Suprapubic skin (tissue), 4 donors: ENCODE results near the gene STXBP4.

Source experiments
- EP300 ChIP-seq: sonication (generic); formaldehyde crosslinking; IDR thresholded peaks from one replicate; pipeline ENCODE4 v1.6.1; 2017; ENCODE audit warnings: antibody characterized with exemption
- POLR2A ChIP-seq, 2 donors: fragments of 450-650 bp; IDR thresholded peaks; one replicate each; pipeline ENCODE4 v1.6.1; 2017; ENCODE audit warnings: antibody characterized with exemption in 2 of 2, mild to moderate bottlenecking in 2 of 2, moderate library complexity in 2 of 2
- POLR2AphosphoS5 ChIP-seq, 3 donors: sonication (generic); formaldehyde crosslinking; IDR thresholded peaks; one replicate each; pipeline ENCODE4 v1.6.1; 2017; ENCODE audit warnings: antibody characterized with exemption in 3 of 3
- TF ChIP-seq, protein P1 (sequence below), 2 donors: fragments of 200-600 bp in 1 of 2; fragments of 450-650 bp in 1 of 2; sonication (generic) in 1 of 2; IDR thresholded peaks; one replicate each; pipeline ENCODE4 v1.5.1; 2016 to 2019; ENCODE audit warnings: antibody characterized with exemption in 2 of 2, mild to moderate bottlenecking in 1 of 2, moderate library complexity in 1 of 2

DNA sequence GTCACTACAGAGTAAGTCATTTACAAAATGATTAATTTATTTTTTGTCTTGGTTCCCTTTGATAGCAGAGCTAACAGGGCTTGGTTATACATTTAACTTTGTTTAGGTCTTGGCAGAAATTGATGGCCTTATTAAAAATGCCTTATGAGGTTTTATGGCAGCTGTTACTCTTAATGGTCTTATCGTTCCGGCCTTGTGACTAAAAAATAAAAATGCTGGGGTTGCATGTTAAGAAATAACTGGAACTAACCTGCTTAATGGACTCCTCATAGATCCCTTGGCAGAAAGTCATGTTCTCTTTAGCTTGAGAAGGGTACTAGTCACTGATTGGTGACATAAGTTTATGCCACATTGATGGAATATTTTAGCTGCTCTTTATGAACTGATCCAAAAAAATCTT, 18.4 kb upstream of the STXBP4 start:
- TF ChIP-seq, protein P1, sequence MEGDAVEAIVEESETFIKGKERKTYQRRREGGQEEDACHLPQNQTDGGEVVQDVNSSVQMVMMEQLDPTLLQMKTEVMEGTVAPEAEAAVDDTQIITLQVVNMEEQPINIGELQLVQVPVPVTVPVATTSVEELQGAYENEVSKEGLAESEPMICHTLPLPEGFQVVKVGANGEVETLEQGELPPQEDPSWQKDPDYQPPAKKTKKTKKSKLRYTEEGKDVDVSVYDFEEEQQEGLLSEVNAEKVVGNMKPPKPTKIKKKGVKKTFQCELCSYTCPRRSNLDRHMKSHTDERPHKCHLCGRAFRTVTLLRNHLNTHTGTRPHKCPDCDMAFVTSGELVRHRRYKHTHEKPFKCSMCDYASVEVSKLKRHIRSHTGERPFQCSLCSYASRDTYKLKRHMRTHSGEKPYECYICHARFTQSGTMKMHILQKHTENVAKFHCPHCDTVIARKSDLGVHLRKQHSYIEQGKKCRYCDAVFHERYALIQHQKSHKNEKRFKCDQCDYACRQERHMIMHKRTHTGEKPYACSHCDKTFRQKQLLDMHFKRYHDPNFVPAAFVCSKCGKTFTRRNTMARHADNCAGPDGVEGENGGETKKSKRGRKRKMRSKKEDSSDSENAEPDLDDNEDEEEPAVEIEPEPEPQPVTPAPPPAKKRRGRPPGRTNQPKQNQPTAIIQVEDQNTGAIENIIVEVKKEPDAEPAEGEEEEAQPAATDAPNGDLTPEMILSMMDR (IDR thresholded peaks at IDR 0.05): no peak
- no peak for TF ChIP-seq POLR2A (IDR thresholded peaks at IDR 0.05)
- TF ChIP-seq EP300: no peak
- TF ChIP-seq POLR2AphosphoS5 (IDR thresholded peaks at IDR 0.05): no peak
